GM12874 (cell line): ENCODE measurements around the gene ARSA.

Source experiments
- CTCF ChIP-seq: IDR thresholded peaks from 2 replicates; pipeline ENCODE4 v1.5.1; 2011; ENCODE audit warnings: low read depth, mild to moderate bottlenecking, control low read depth, low read length, moderate library complexity; ENCODE audit not compliant: insufficient read depth

Gene ARSA

DNA sequence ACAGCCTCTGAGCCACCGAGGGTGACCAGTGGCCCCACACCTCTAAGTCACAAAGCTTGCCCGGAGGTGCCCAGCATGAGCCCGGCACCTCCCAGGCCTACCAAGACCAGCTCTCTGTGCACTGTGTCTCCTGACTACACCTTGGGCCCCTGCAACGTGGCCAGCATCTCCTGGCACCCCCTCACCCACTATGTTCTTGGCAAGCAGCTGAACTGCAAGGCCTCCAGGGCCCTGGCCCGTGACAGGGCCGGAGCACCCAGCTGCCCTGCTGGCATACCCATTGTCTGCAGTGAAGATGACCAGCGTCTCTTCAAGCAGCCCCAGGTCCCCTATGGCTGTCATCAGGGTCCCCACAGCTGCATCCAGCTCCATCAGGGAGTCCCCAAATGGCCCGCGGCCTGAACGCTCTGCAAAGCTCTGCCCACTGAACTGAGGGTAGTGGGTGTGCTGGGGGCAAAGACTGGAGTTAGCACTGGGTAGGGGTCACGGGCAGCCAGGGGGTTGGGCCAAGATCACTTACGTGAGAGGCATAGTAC lies 1.6 kb downstream of the ARSA start:
- TF ChIP-seq CTCF: no peak

GRCh38 chr22:50625568-50626313 lies 2.2 kb downstream of the ARSA start:
- TF ChIP-seq CTCF: no peak

DNA sequence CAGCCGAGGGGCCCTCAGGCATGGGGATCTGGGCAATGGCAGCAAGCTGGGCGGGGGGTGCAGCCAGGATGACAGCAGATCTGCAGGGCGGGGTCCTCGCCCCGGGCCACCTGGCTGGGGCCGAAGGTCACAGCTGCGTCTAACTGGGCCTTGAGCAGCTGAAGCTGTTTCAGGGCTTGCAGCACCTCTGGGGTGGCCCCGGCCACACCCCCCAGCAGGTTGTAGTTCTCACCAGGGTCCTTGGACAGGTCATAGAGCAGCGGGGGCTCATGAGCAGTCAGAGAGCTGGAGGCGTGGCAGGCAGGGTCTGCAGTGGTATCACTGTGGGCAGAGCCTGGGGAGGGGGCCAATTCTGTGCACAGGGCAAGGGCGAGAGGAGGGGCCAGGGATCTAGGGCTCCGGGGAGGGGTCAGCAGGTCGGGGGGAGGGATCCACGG lies 2.8 kb downstream of the ARSA start:
- no peak for TF ChIP-seq CTCF

DNA sequence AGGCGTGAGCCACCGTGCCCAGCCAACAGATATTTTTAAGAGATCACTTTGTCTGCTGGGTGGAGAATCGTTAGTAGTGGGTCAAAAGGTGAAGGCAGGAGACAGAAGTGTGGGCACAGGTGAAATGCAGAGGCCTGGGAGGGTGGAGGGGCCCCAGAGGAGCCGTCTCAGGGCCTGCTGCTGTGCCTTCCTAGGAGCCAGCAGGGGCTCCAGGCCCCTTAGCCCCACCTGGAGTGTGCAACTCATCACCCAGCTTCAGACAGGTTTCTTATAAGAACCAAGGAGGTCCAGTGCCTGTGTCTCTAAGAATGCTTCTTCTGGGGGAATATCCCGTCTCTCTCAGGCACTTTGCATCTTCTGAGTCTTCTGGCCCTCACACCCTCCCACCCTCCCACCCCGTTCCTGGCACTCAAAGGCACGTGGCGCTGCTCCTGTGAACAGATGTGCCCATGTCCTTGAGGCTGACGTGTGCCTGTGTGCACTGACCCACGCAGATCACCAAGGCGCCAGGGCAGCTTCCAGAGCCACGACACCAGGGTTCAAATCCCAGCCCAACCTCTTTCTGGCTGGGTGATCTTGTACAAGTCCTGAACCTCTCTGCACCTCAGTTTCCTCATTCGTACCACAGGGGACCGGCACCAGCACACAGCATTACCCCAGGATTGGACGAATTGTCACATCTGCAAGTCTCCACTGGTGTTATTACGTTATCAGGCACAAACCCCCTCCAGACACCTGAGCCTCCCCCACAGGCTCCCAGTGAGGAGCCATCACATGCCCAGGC lies 3.4 kb downstream of the ARSA start:
- no peak for TF ChIP-seq CTCF

DNA sequence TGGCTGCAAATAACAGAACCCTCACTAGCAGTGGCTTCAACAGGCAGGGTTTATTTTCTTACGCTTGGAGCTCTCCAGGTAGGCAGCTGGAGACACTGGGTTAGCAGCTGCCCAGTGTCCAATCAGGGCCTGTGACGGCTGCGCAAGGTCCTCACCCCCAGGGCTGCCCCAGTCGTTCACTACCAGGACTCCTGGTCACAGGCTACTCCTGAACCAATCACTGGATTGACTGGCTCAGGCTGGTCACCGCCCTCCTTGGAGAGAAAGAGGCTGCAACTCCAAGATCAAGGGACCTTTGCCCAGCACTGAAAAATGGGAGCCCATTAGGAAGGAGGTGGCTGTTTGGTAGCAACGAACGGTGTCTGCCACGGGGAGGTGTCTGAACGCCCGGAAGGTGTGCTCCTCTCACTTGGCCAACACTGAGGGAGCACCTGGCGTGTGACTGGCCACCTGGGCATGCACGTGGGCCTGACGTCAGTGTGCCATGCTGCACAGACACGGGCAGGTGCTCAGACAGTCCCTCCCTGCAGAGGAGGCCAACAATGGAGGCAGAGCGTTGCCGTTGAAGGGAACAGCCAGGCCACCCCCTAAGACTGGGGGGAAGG lies 5.1 kb downstream of the ARSA start:
- TF ChIP-seq CTCF: no peak

GRCh38 chr22:50621948-50622722 lies 5.8 kb downstream of the ARSA start:
- TF ChIP-seq CTCF: peak; percentile 49
